Measurements from ENCODE around the gene KRTAP5-7. TPM values are rescaled to one million over a fixed set of nuclear protein-coding genes. Genes with fewer than 3 reads are reported as not detected.

Gene KRTAP5-7
- total RNA-seq, 1 experiment from 2014 or later = not detected

DNA sequence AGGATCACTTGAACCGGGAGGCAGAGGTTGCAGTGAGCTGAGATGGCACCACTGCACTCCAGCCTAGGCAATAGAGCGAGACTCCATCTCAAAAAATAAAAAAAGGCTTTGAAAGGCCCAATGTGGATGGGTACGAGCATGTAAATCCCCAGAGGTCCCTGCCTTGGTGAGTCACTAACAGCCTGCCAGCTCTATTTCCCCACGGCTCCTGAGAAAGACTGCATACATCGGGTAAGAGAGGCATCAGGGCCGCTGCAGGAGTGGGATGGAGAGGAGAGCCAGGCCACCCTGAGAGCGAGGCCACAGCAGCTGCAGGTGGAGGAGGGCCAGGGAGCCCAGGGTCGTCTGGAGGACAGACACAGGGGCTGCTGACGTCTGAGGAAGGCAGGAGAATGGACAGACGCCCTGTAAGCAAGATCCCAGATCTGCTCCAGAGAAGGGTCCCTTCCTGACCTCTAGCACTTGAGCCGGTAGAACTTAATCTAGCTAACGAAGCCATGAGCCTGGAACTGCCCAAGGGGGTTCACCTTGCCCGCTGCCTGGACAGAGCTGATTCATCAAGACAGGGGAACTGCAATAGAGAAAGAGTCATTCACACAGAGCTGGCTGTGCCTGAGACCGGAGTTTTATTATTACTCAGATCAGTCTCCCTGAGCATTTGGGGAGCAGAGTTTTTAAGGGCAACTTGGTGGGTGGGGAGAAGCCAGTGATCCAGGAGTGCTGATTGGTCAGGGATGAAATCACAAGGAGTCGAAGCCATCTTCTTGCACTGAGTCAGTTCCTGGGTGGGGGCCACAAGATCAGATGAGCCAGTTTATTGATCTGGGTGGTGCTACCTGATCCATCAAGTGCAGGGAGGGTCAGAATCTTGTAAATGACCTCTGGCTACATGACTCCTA is 16.1 kb downstream of the KRTAP5-7 start:
- Histone ChIP-seq H3K27me3 (replicated peaks; ENCODE audit: control insufficient read depth, insufficient read depth, low read length) (no peaks in the 10 kb centered on the region), H3K36me3 (ENCODE audit: control insufficient read depth, insufficient read depth, low read length) (no peaks in the 10 kb centered on the region), H3K4me1 (peaks cover 18% of the 10 kb centered on the region), H3K9me3 (peaks cover 5% of the 10 kb centered on the region; the same call in 1 of the 2 replicates), H3K4me3 (ENCODE audit: low read depth, low read length) (no peak overlapping the region)
- TF ChIP-seq CTCF (IDR thresholded peaks at IDR 0.05; ENCODE audit: insufficient read depth in 1 of 2, low read depth in 1 of 2, low read length in 1 of 2, severe bottlenecking in 1 of 2, unreplicated experiment in 1 of 2) = no peak
- no peaks in the 10 kb centered on the region for H3K36me3 Mint-ChIP-seq (ENCODE audit: insufficient read depth, unreplicated experiment)
- intact Hi-C loops (cut with micrococcal nuclease; ENCODE audit: unreplicated experiment) = no loop called here
- no peak overlapping the region for H3K27ac Mint-ChIP-seq (ENCODE audit: unreplicated experiment)
- BruUV-seq (replicated peaks) = no TSS peak
- H3K4me1 Mint-ChIP-seq (ENCODE audit: low read depth, unreplicated experiment) = peaks cover 19% of the 10 kb centered on the region
- peaks cover 28% of the 10 kb centered on the region for H3K9me3 Mint-ChIP-seq (ENCODE audit: unreplicated experiment)
- no peak overlapping the region for H3K4me3 Mint-ChIP-seq (ENCODE audit: unreplicated experiment)
- ChIA-PET CTCF (interaction anchor here (1.1 kb wide), 1 partner anchor 20 kb away, joined by 3 read pairs; no protein-coding TSS in a partner anchor), POLR2A (interaction anchor here (0.6 kb wide), 1 partner anchor 77 kb away, joined by 4 read pairs; no protein-coding TSS in a partner anchor)
- no peak for DNase-seq
- H3K27me3 Mint-ChIP-seq (ENCODE audit: insufficient read depth, unreplicated experiment) = no peaks in the 10 kb centered on the region

DNA sequence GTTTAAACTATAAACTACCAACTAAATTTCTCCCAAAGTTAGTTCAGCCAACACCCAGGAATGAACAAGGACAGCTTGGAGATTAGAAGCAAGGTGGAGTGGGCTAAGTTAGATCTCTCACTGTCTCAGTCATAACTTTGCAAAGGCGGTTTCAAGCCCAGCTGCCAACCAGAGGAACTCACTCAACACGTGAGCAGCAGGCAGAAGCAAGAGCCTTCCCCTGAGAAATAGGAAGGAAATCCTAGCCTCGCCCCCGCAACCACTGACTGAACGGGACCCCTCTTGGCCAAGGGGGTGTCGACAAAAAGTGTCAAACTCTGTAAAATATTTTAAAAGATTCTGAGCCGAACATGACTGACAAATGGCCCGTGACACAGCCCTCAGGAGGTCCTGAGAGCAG is 16.8 kb downstream of the KRTAP5-7 start:
- intact Hi-C loops (cut with micrococcal nuclease; ENCODE audit: unreplicated experiment) = no loop called here
- H3K9me3 Mint-ChIP-seq (ENCODE audit: unreplicated experiment) = peaks cover 28% of the 10 kb centered on the region
- H3K36me3 Mint-ChIP-seq (ENCODE audit: insufficient read depth, unreplicated experiment) = no peaks in the 10 kb centered on the region
- no peaks in the 10 kb centered on the region for H3K27me3 ChIP-seq (replicated peaks; ENCODE audit: control insufficient read depth, insufficient read depth, low read length)
- H3K4me1 Mint-ChIP-seq (ENCODE audit: low read depth, unreplicated experiment) = peaks cover 19% of the 10 kb centered on the region
- peaks cover 5% of the 10 kb centered on the region; the same call in 1 of the 2 replicates for H3K9me3 ChIP-seq
- H3K4me1 ChIP-seq = peaks cover 18% of the 10 kb centered on the region
- no peak overlapping the region for H3K27ac Mint-ChIP-seq (ENCODE audit: unreplicated experiment)
- CTCF ChIA-PET = interaction anchor here (1.1 kb wide), 1 partner anchor 19 kb away, joined by 3 read pairs; no protein-coding TSS in a partner anchor
- TF ChIP-seq CTCF (IDR thresholded peaks at IDR 0.05; ENCODE audit: insufficient read depth in 1 of 2, low read depth in 1 of 2, low read length in 1 of 2, severe bottlenecking in 1 of 2, unreplicated experiment in 1 of 2) = no peak
- H3K4me3 ChIP-seq (ENCODE audit: low read depth, low read length) = no peak overlapping the region
- POLR2A ChIA-PET = no interaction called here
- no peaks in the 10 kb centered on the region for H3K27me3 Mint-ChIP-seq (ENCODE audit: insufficient read depth, unreplicated experiment)
- no peak overlapping the region for H3K4me3 Mint-ChIP-seq (ENCODE audit: unreplicated experiment)
- DNase-seq = no peak
- no TSS peak for BruUV-seq (replicated peaks)
- no peaks in the 10 kb centered on the region for H3K36me3 ChIP-seq (ENCODE audit: control insufficient read depth, insufficient read depth, low read length)

GRCh38 chr11:71544525-71545214 is 17.6 kb downstream of the KRTAP5-7 start:
- no TSS peak for BruUV-seq (replicated peaks)
- peaks cover 4% of the 10 kb centered on the region for H3K27me3 Mint-ChIP-seq (ENCODE audit: insufficient read depth, unreplicated experiment)
- POLR2A ChIA-PET = no interaction called here
- H3K4me3 Mint-ChIP-seq (ENCODE audit: unreplicated experiment) = no peak overlapping the region
- TF ChIP-seq CTCF (IDR thresholded peaks at IDR 0.05; ENCODE audit: insufficient read depth in 1 of 2, low read depth in 1 of 2, low read length in 1 of 2, severe bottlenecking in 1 of 2, unreplicated experiment in 1 of 2) = no peak
- no peaks in the 10 kb centered on the region for H3K36me3 Mint-ChIP-seq (ENCODE audit: insufficient read depth, unreplicated experiment)
- intact Hi-C loops (cut with micrococcal nuclease; ENCODE audit: unreplicated experiment) = no loop called here
- peaks cover 28% of the 10 kb centered on the region for H3K9me3 Mint-ChIP-seq (ENCODE audit: unreplicated experiment)
- Histone ChIP-seq H3K27me3 (replicated peaks; ENCODE audit: control insufficient read depth, insufficient read depth, low read length) (no peaks in the 10 kb centered on the region), H3K4me3 (ENCODE audit: low read depth, low read length) (no peak overlapping the region), H3K9me3 (peaks cover 5% of the 10 kb centered on the region; the same call in 1 of the 2 replicates), H3K4me1 (peaks cover 18% of the 10 kb centered on the region), H3K36me3 (ENCODE audit: control insufficient read depth, insufficient read depth, low read length) (no peaks in the 10 kb centered on the region)
- CTCF ChIA-PET = interaction anchor here (0.6 kb wide), 1 partner anchor 92 kb away, joined by 4 read pairs; the partner anchor contains the start of gene NADSYN1
- no peak overlapping the region for H3K27ac Mint-ChIP-seq (ENCODE audit: unreplicated experiment)
- no peak for DNase-seq
- H3K4me1 Mint-ChIP-seq (ENCODE audit: low read depth, unreplicated experiment) = peaks cover 19% of the 10 kb centered on the region
